ENCODE data around the gene NVL. TPM values are rescaled to one million over a fixed set of nuclear protein-coding genes. Genes with fewer than 3 reads are reported as not detected.

Gene NVL
- total RNA-seq, 2 donors from 2014 or later = 42.4 TPM

- H3K4me1 ChIP-seq (ENCODE audit: control insufficient read depth, insufficient read depth, low read length) = no peaks in the 10 kb centered on the region
- no peak overlapping the region for H3K4me3 ChIP-seq (ENCODE audit: low read length)
- peaks cover 76% of the 10 kb centered on the region for H3K36me3 ChIP-seq (ENCODE audit: control insufficient read depth, insufficient read depth, low read length)
- no peaks in the 10 kb centered on the region for H3K4me1 Mint-ChIP-seq
- WGBS, 2 experiments (ENCODE audit: insufficient coverage in 1 of 2, insufficient read length in 1 of 2) = 92 to 100% methylated on average over 3 of the region's 3 CpGs
- no peaks in the 10 kb centered on the region for H3K27me3 ChIP-seq (ENCODE audit: control insufficient read depth, insufficient read depth, low read length, poor library complexity, severe bottlenecking)
- H3K36me3 Mint-ChIP-seq (ENCODE audit: low read depth) = peaks cover 59% of the 10 kb centered on the region
- no peak overlapping the region for H3K27ac Mint-ChIP-seq
- no peak overlapping the region for H3K27ac ChIP-seq (ENCODE audit: low read depth, low read length)
- no peaks in the 10 kb centered on the region for H3K9me3 ChIP-seq (ENCODE audit: control insufficient read depth, low read length)
- no peaks in the 10 kb centered on the region for H3K9me3 Mint-ChIP-seq
- H3K9ac ChIP-seq (ENCODE audit: extremely low read depth, low read length, poor library complexity, severe bottlenecking) = no peak overlapping the region
- DNase-seq = no peak
- H3K27me3 Mint-ChIP-seq (ENCODE audit: insufficient read depth) = no peaks in the 10 kb centered on the region
- no peak for TF ChIP-seq CTCF (conservative IDR thresholded peaks at IDR 0.05)
- H3K4me3 Mint-ChIP-seq = no peak overlapping the region
Observed at GRCh38 chr1:224308064-224308463, 21.9 kb downstream of the NVL start.

- no peak overlapping the region for H3K9ac ChIP-seq (ENCODE audit: extremely low read depth, low read length, poor library complexity, severe bottlenecking)
- H3K4me1 Mint-ChIP-seq = no peaks in the 10 kb centered on the region
- H3K27ac Mint-ChIP-seq = no peak overlapping the region
- peaks cover 66% of the 10 kb centered on the region for H3K36me3 Mint-ChIP-seq (ENCODE audit: low read depth)
- no peak for TF ChIP-seq CTCF (conservative IDR thresholded peaks at IDR 0.05)
- no peaks in the 10 kb centered on the region for H3K27me3 Mint-ChIP-seq (ENCODE audit: insufficient read depth)
- H3K4me3 Mint-ChIP-seq = no peak overlapping the region
- WGBS, 2 experiments (ENCODE audit: insufficient coverage in 1 of 2, insufficient read length in 1 of 2) = 92% methylated on average over 2 of the region's 2 CpGs; no CpG with 5 or more reads in 1 of the 2 experiments
- H3K4me1 ChIP-seq (ENCODE audit: control insufficient read depth, insufficient read depth, low read length) = no peaks in the 10 kb centered on the region
- peaks cover 82% of the 10 kb centered on the region for H3K36me3 ChIP-seq (ENCODE audit: control insufficient read depth, insufficient read depth, low read length)
- no peaks in the 10 kb centered on the region for H3K9me3 ChIP-seq (ENCODE audit: control insufficient read depth, low read length)
- no peak overlapping the region for H3K4me3 ChIP-seq (ENCODE audit: low read length)
- no peaks in the 10 kb centered on the region for H3K9me3 Mint-ChIP-seq
- DNase-seq = no peak
- no peaks in the 10 kb centered on the region for H3K27me3 ChIP-seq (ENCODE audit: control insufficient read depth, insufficient read depth, low read length, poor library complexity, severe bottlenecking)
- H3K27ac ChIP-seq (ENCODE audit: low read depth, low read length) = no peak overlapping the region
Observed at GRCh38 chr1:224304767-224305166, 25.2 kb downstream of the NVL start.

- Histone ChIP-seq H3K9ac (ENCODE audit: extremely low read depth, low read length, poor library complexity, severe bottlenecking) (no peak overlapping the region), H3K4me1 (ENCODE audit: control insufficient read depth, insufficient read depth, low read length) (no peaks in the 10 kb centered on the region), H3K9me3 (ENCODE audit: control insufficient read depth, low read length) (no peaks in the 10 kb centered on the region), H3K27me3 (ENCODE audit: control insufficient read depth, insufficient read depth, low read length, poor library complexity, severe bottlenecking) (no peaks in the 10 kb centered on the region), H3K27ac (ENCODE audit: low read depth, low read length) (no peak overlapping the region), H3K36me3 (ENCODE audit: control insufficient read depth, insufficient read depth, low read length) (peaks cover 85% of the 10 kb centered on the region), H3K4me3 (ENCODE audit: low read length) (no peak overlapping the region)
- no peaks in the 10 kb centered on the region for H3K4me1 Mint-ChIP-seq
- H3K27ac Mint-ChIP-seq = no peak overlapping the region
- no peaks in the 10 kb centered on the region for H3K27me3 Mint-ChIP-seq (ENCODE audit: insufficient read depth)
- no peak for TF ChIP-seq CTCF (conservative IDR thresholded peaks at IDR 0.05)
- no peak overlapping the region for H3K4me3 Mint-ChIP-seq
- DNase-seq = peak; percentile 13
- WGBS, 2 experiments (ENCODE audit: insufficient coverage in 1 of 2, insufficient read length in 1 of 2) = 96 to 98% methylated on average over 6 to 7 of the region's 7 CpGs
- H3K36me3 Mint-ChIP-seq (ENCODE audit: low read depth) = peaks cover 71% of the 10 kb centered on the region
- H3K9me3 Mint-ChIP-seq = no peaks in the 10 kb centered on the region
Observed at GRCh38 chr1:224302947-224303346, 27.0 kb downstream of the NVL start.

Measured in endodermal cell (in vitro differentiated cells).